Measurements from ENCODE around the gene ANKRD29.

The ANKRD29 gene

DNA sequence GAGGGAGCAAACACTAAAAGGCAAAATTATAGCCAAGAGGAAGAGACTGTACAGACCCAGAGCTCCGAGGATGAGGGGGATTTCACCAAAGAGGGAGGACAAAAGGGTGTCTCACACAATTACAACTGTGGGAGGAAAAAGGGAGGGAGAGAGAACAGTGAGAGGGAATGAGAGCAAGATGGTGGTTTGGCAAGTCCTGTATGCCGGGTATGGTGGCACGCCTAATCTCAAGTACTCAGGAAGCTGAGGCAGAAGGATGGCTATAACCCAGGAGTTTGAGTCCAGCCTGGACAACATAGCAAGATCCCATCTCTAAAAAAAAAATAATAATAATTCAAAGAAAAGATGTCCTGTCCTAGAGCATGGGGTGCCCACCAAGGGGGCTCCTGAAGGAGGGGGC lies 110.7 kb downstream of the ANKRD29 start:
- DNase-seq: no peak

DNA sequence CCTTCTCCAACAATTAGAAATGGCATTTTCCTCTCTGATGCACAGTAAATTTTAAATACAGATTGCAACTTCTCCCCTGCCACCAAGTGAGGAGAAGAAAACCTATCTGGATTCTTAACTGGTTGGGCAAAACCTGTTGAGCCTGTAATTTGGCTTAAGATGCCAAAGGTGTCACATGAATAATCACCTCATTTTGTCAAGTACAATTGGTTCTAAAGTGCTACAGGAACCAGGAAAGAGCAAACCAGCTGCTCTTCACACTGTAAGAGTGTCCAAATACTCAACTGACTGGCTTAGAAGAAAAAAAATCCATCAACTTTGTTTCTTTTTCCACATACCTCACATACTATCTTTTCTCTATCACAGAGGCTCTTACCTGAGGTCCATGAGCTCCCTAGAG lies 111.8 kb downstream of the ANKRD29 start:
- DNase-seq: no peak
